Measurements from ENCODE around the gene CPLANE2. TPM values are rescaled to one million over a fixed set of nuclear protein-coding genes. Genes with fewer than 3 reads are reported as not detected.
"Not testable (repeated sequence)": the region's sequence is repeated elsewhere in the genome, so short reads cannot be mapped to it uniquely, and the experiment has no call there.

Gene CPLANE2
- total RNA-seq, 1 donor from 2014 or later = 5.1 TPM

DNA sequence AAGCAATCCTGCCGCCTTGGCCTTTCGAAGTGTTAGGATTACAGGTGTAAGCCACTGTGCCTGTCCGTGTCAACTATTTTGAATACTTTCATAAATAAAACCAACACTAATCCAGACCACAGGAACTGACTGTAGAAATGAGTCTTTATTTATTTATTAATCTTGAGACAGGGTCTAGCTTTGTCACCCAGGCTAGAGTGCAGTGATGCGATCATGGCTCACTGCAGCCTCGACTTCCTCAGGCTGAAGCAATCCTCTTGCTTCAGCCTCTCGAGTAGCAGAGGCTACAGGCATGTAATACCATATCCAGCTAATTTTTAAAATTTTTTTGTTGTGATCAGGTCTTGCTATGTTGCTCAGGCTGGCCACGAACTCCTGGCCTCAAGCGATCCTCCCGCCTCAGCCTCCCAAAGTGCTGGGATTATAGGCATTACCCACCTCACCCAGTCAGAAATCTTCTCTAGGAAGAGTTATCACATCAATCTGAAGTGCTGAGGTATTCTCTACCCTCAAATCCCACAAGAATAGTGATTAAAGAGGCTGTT is 21.7 kb upstream of the CPLANE2 start:
- ChIA-PET POLR2A (interaction anchor here (0.5 kb wide), 1 partner anchor 18 kb away, joined by 3 read pairs; no protein-coding TSS in a partner anchor), CTCF (no interaction called here)
- DNase-seq = no peak
- intact Hi-C loops (cut with micrococcal nuclease) = no loop called here
- Mint-ChIP-seq H3K36me3 (ENCODE audit: low read depth) (peaks cover 32% of the 10 kb centered on the region), H3K4me3 (no peak overlapping the region), H3K27me3 (no peaks in the 10 kb centered on the region), H3K9me3 (no peaks in the 10 kb centered on the region), H3K27ac (no peak overlapping the region), H3K4me1 (no peaks in the 10 kb centered on the region)
- no peak for TF ChIP-seq CTCF (IDR thresholded peaks at IDR 0.05)
- ATAC-seq (ENCODE audit: low read depth) = no peak

DNA sequence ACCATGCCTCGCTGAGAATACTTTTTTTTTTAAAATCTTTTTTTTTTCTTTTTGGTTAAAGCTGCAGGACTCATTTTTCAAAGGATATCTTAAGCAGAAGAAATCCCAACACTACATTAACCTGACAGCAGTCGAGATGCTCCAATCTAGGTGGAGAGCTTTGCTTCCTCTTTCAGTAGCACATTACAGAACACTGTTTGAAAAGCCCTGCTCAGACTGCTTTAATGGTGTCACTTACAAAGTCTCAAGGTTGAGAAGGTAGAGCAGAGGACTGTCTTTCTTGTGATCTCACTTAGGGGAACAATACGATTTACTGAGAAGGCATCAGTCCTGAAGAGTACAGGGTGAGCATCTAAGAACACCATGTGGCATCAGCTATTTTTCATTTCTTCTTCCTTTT is 21.0 kb upstream of the CPLANE2 start:
- Mint-ChIP-seq H3K27ac (no peak overlapping the region), H3K4me3 (no peak overlapping the region), H3K4me1 (no peaks in the 10 kb centered on the region), H3K9me3 (no peaks in the 10 kb centered on the region), H3K27me3 (no peaks in the 10 kb centered on the region), H3K36me3 (ENCODE audit: low read depth) (peaks cover 39% of the 10 kb centered on the region)
- no peak for TF ChIP-seq CTCF (IDR thresholded peaks at IDR 0.05)
- POLR2A ChIA-PET = interaction anchor here (0.5 kb wide), 1 partner anchor 17 kb away, joined by 3 read pairs; no protein-coding TSS in a partner anchor
- intact Hi-C loops (cut with micrococcal nuclease) = no loop called here
- CTCF ChIA-PET = no interaction called here
- ATAC-seq (ENCODE audit: low read depth) = no peak
- no peak for DNase-seq

DNA sequence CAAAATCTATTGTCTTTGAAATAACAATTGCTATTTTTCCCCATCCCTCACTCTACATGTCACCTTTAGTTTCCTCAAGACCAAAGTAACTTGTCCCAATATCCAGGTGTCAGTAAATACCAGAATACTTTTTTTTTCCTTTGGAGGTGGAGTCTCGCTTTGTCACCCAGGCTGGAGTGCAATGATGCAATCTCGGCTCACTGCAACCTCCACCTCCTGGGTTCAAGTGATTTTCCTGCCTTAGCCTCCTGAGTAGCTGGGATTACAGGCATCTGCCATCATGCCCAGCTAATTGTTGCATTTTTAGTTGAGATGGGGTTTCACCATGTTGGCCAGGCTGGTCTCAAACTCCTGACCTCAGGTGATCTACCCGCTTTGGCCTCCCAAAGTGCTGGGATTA is 20.6 kb upstream of the CPLANE2 start:
- intact Hi-C loops (cut with micrococcal nuclease); POLR2A ChIA-PET; H3K4me3 Mint-ChIP-seq; H3K4me1 Mint-ChIP-seq; H3K27me3 Mint-ChIP-seq; H3K9me3 Mint-ChIP-seq; H3K27ac Mint-ChIP-seq; DNase-seq; ATAC-seq (ENCODE audit: low read depth); CTCF ChIA-PET: not testable (repeated sequence)
- peaks cover 42% of the 10 kb centered on the region for H3K36me3 Mint-ChIP-seq (ENCODE audit: low read depth)

GRCh38 chr1:16256478-16256877 is 19.5 kb upstream of the CPLANE2 start:
- Mint-ChIP-seq H3K4me1 (no peaks in the 10 kb centered on the region), H3K27ac (no peak overlapping the region), H3K9me3 (no peaks in the 10 kb centered on the region), H3K27me3 (no peaks in the 10 kb centered on the region), H3K36me3 (ENCODE audit: low read depth) (peaks cover 53% of the 10 kb centered on the region), H3K4me3 (no peak overlapping the region)
- no peak for DNase-seq
- ChIA-PET CTCF (no interaction called here), POLR2A (no interaction called here)
- intact Hi-C loops (cut with micrococcal nuclease) = no loop called here
- ATAC-seq (ENCODE audit: low read depth) = no peak
- no peak for TF ChIP-seq CTCF (IDR thresholded peaks at IDR 0.05)

DNA sequence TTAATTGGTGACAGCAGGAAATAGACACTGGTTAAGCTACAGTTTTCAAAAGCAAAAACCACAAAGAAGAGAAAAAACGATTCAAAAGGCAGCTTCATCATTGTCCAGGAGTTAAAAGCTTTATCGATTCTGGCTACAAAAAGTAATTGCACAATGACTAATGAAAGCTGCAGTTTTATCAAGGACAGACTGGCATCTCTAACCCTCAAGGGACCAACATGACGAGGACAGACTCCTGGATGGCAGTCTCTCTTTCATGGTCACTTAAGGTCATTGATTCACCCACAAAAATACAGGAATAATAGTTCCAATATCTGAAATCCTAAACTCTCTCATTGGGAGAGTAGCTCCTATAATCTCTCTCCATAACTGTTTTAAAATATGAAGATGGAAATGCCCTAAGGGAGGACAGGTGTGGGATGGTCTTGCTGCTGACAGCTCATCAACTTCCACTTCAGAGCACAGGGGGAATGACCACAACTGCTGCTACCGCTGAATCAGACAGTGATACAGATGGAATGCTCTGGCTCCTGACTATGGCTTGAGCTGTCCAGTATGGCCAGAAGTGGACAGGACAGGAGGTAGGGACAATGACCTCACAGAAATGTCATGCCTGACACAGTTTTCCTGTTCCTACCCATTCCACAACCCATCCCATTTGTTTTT is 17.4 kb upstream of the CPLANE2 start:
- Mint-ChIP-seq H3K4me3 (no peak overlapping the region), H3K36me3 (ENCODE audit: low read depth) (peaks cover 68% of the 10 kb centered on the region), H3K27ac (no peak overlapping the region), H3K27me3 (no peaks in the 10 kb centered on the region), H3K4me1 (peaks cover 8% of the 10 kb centered on the region), H3K9me3 (no peaks in the 10 kb centered on the region)
- CTCF ChIA-PET = no interaction called here
- DNase-seq (no peak), ATAC-seq (ENCODE audit: low read depth) (no peak)
- POLR2A ChIA-PET = interaction anchor here (0.9 kb wide), 1 partner anchor 101 kb away, joined by 4 read pairs; no protein-coding TSS in a partner anchor
- TF ChIP-seq CTCF (IDR thresholded peaks at IDR 0.05) = no peak
- intact Hi-C loops (cut with micrococcal nuclease) = no loop called here
